A549 (cell line): ENCODE data around the gene CDH4.

Source experiments
- CHD2 ChIP-seq: fragments of 150-350 bp; IDR thresholded peaks from 2 replicates; pipeline ENCODE4 v1.6.1; 2014; ENCODE audit warnings: low read length; ENCODE audit not compliant: partially characterized antibody
- EHMT2 ChIP-seq: fragments of 200-600 bp; sonication (generic); IDR thresholded peaks from 2 replicates; pipeline ENCODE4 v1.6.1; 2016; ENCODE audit warnings: antibody characterized with exemption, low read depth, mild to moderate bottlenecking, moderate library complexity
- HOXB13 ChIP-seq: fragments of 250-450 bp; sonication (Bioruptor Pico); IDR thresholded peaks from 2 replicates; pipeline ENCODE4 v1.5.0; 2020; ENCODE audit warnings: low read depth, mild to moderate bottlenecking, moderate library complexity
- PHF8 ChIP-seq: fragments of 200-600 bp; sonication (generic); IDR thresholded peaks from 2 replicates; pipeline ENCODE4 v1.6.1; 2016; ENCODE audit warnings: low read depth, mild to moderate bottlenecking, antibody characterized with exemption, moderate library complexity, borderline replicate concordance
- POLR2A ChIP-seq: IDR thresholded peaks from 2 replicates; pipeline ENCODE4 v1.6.1; 2012; ENCODE audit warnings: mild to moderate bottlenecking, low read length
- RFX5 ChIP-seq: fragments of 450-650 bp; IDR thresholded peaks from 2 replicates; pipeline ENCODE4 v1.7.1; 2014; ENCODE audit warnings: antibody characterized with exemption, mild to moderate bottlenecking, moderate library complexity
- TF ChIP-seq, protein P1 (sequence below): fragments of >200 bp; sonication (Bioruptor Twin); formaldehyde crosslinking; IDR thresholded peaks from 3 replicates; pipeline ENCODE4 v1.5.1; 2016

DNA sequence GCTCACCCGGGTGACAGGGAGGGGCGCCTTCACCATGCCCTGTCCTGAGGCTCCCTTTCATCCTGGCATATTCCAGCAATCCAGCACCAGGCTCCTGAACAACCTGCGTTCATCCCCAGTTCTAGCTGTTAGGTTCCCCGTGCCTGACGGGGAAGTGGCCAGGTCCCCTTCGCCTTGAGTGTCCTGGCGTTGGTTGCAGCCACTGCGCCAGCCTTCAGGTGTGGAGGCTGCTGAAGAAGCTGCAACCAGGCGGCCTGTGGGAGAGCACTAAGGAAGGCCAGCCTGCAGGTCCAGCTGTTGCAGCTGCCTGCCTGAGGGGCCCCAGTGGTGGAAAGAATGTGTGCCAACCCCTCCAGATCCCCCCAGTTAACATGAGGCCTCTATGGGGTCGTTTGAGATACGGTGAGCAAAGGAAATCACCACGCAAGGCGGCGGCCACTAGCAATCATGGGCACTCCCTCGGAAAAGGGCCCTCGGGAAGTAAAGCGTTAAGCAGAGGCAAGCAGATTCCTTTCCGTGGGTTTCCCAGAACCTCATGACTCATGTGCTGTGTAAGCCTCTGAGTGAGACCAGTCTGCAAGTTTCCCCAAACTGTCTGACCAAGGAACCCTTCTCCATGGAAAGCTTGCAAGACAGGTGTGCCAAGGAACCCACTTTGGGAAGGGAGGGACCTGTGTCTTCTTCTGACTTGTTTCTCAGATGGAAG lies 492.8 kb downstream of the CDH4 start:
- TF ChIP-seq, protein P1, sequence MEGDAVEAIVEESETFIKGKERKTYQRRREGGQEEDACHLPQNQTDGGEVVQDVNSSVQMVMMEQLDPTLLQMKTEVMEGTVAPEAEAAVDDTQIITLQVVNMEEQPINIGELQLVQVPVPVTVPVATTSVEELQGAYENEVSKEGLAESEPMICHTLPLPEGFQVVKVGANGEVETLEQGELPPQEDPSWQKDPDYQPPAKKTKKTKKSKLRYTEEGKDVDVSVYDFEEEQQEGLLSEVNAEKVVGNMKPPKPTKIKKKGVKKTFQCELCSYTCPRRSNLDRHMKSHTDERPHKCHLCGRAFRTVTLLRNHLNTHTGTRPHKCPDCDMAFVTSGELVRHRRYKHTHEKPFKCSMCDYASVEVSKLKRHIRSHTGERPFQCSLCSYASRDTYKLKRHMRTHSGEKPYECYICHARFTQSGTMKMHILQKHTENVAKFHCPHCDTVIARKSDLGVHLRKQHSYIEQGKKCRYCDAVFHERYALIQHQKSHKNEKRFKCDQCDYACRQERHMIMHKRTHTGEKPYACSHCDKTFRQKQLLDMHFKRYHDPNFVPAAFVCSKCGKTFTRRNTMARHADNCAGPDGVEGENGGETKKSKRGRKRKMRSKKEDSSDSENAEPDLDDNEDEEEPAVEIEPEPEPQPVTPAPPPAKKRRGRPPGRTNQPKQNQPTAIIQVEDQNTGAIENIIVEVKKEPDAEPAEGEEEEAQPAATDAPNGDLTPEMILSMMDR = no peak
- TF ChIP-seq CHD2 (no peak), PHF8 (no peak), POLR2A (no peak), EHMT2 (no peak), RFX5 (no peak), HOXB13 (no peak)
